ENCODE measurements around the gene LDHAL6A. TPM values are rescaled to one million over a fixed set of nuclear protein-coding genes. Genes with fewer than 3 reads are reported as not detected.

Gene LDHAL6A
- not detected in 2 replicates for total RNA-seq

GRCh38 chr11:18455686-18456372, at the start of gene LDHAL6A:
Gene LDHAL6A, plus strand, starts transcription at chr11:18455856. Its CDS starts 825 bp downstream, at chr11:18456681.

GRCh38 chr11:18526521-18527296, 71.1 kb downstream of the LDHAL6A start, which contains the start of gene TSG101:
Gene TSG101, minus strand, starts transcription at chr11:18526942. Its CDS starts 126 bp downstream, at chr11:18526816.

Other genes with a start within 250 kb of the LDHAL6A start
- gene SAA4, start 219.1 kb upstream of the LDHAL6A start, total RNA-seq: not detected in 2 replicates
- 1.3 TPM in 1 of 2 replicates, not detected in the other for gene SAA2, start 207.2 kb upstream of the LDHAL6A start, total RNA-seq
- gene SAA1, start 189.6 kb upstream of the LDHAL6A start, total RNA-seq: 2.1 TPM in 1 of 2 replicates, not detected in the other
- gene HPS5, start 133.7 kb upstream of the LDHAL6A start, total RNA-seq: 8.9 and 16.4 TPM in 2 replicates
- 29.1 and 42.7 TPM in 2 replicates for gene GTF2H1, start 133.3 kb upstream of the LDHAL6A start, total RNA-seq
- 944 and 955 TPM in 2 replicates for gene LDHA, start 61.3 kb upstream of the LDHAL6A start, total RNA-seq
- 0.40 TPM in 1 of 2 replicates, not detected in the other for gene LDHC, start 43.5 kb upstream of the LDHAL6A start, total RNA-seq
- gene TSG101, start 71.1 kb downstream of the LDHAL6A start, total RNA-seq: 85.3 and 98.2 TPM in 2 replicates
- 24.7 and 28.4 TPM in 2 replicates for gene UEVLD, start 132.9 kb downstream of the LDHAL6A start, total RNA-seq
- not detected in 2 replicates for gene MISFA, start 143.9 kb downstream of the LDHAL6A start, total RNA-seq
- gene SPTY2D1, start 178.5 kb downstream of the LDHAL6A start, total RNA-seq: 14.2 and 19.7 TPM in 2 replicates
- 1.2 and 2.8 TPM in 2 replicates for gene TMEM86A, start 242.9 kb downstream of the LDHAL6A start, total RNA-seq